ENCODE results near the gene CEP128. TPM values are rescaled to one million over a fixed set of nuclear protein-coding genes. Genes with fewer than 3 reads are reported as not detected.
A peak's percentile ranks its signal among the peaks of the same experiment; 100 is the strongest.

The CEP128 gene
- total RNA-seq, 6 experiments from 2014 or later = 4.8 to 10.3 (median 8.8) TPM

DNA sequence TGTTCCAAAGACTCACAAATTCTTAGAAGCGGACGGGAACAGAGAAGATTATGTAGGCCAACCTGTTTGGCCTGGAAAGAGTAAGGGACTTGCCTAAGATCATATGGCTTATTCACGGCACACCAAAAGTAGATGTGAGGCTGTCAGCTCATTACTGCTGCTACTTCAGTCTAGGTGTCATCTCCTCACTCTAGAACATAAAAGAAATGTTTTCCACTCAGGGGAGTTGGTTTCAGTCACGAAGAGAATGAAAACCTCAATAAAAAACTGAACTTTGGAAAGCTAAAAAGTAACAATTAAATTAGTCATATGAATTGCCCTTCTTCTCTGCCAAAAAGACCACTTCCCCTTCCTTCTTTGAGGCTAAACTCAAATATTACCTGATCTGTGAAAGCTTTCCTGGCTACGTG lies 658 bp upstream of the CEP128 start:
- Mint-ChIP-seq H3K27ac (peak overlapping the region; percentile 79), H3K4me1 (ENCODE audit: low read depth) (peaks cover 48% of the 10 kb centered on the region), H3K4me3 (peak overlapping the region; percentile 93), H3K36me3 (ENCODE audit: low read depth) (no peaks in the 10 kb centered on the region), H3K27me3 (ENCODE audit: insufficient read depth) (peaks cover 2% of the 10 kb centered on the region; the same call in 1 of the 2 replicates), H3K9me3 (peaks cover 3% of the 10 kb centered on the region; the same call in 1 of the 2 replicates)
- TF ChIP-seq CTCF (IDR thresholded peaks at IDR 0.05) = no peak
- no peak for DNase-seq

DNA sequence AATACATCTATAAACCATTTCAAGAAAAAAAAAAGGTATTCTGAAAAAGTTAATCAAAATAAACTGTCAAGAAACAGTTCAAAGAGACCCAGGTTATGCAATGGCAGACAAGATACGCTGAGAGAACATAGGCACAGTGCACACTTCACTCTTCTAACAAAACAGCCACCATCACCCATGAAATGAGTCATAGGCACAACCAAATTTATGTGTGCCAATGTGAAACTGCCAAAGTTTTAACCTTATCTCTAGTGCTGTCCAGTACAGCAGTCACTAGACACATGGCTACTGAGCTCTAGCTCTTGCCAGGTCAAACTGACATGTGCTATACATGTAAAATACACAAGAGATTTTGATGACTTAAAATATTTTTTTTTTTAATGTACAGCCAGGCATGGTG lies 1.4 kb downstream of the CEP128 start:
- Mint-ChIP-seq H3K27me3 (ENCODE audit: insufficient read depth) (no peaks in the 10 kb centered on the region; the same call in 1 of the 2 replicates), H3K36me3 (ENCODE audit: low read depth) (peaks cover 5% of the 10 kb centered on the region; the same call in 1 of the 2 replicates), H3K9me3 (no peaks in the 10 kb centered on the region), H3K4me1 (ENCODE audit: low read depth) (peaks cover 41% of the 10 kb centered on the region), H3K27ac (no peak overlapping the region; the same call in 1 of the 2 replicates), H3K4me3 (peak overlapping the region; percentile 93)
- TF ChIP-seq CTCF (IDR thresholded peaks at IDR 0.05) = no peak
- no peak for DNase-seq

- H3K27ac Mint-ChIP-seq = no peak overlapping the region
- no peak for DNase-seq
- peaks cover 5% of the 10 kb centered on the region; the same call in 1 of the 2 replicates for H3K36me3 Mint-ChIP-seq (ENCODE audit: low read depth)
- H3K4me3 Mint-ChIP-seq = no peak overlapping the region
- H3K9me3 Mint-ChIP-seq = no peaks in the 10 kb centered on the region
- TF ChIP-seq CTCF (IDR thresholded peaks at IDR 0.05) = no peak
- H3K27me3 Mint-ChIP-seq (ENCODE audit: insufficient read depth) = no peaks in the 10 kb centered on the region; the same call in none of the 2 replicates
- peaks cover 38% of the 10 kb centered on the region for H3K4me1 Mint-ChIP-seq (ENCODE audit: low read depth)
These were observed 7.9 kb downstream of the CEP128 start for GRCh38 chr14:80933686-80934085.

DNA sequence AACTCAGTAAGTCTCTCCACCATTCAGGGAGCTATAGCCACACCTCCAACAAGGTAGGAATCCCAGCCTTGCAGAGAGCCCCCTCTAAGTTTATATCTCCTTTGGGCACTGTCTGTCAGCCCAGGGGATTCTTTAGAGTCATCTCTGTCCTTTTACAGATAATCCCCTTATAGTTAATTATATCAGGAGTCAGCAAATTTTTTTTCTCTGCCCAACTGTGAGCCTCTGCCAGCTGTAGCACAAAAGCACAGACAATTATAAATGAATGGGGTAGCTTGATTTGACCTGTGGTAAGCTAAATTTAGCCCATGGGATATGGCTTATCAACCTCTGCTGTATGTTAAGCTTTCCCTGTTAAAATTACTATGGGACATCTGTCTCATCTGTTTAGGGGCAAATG lies 8.3 kb downstream of the CEP128 start:
- H3K27me3 Mint-ChIP-seq (ENCODE audit: insufficient read depth) = no peaks in the 10 kb centered on the region; the same call in 1 of the 2 replicates
- H3K27ac Mint-ChIP-seq = no peak overlapping the region
- H3K4me1 Mint-ChIP-seq (ENCODE audit: low read depth) = peaks cover 42% of the 10 kb centered on the region
- no peak for TF ChIP-seq CTCF (IDR thresholded peaks at IDR 0.05)
- no peak overlapping the region for H3K4me3 Mint-ChIP-seq
- DNase-seq = no peak
- peaks cover 5% of the 10 kb centered on the region; the same call in 1 of the 2 replicates for H3K36me3 Mint-ChIP-seq (ENCODE audit: low read depth)
- H3K9me3 Mint-ChIP-seq = no peaks in the 10 kb centered on the region

- Mint-ChIP-seq H3K4me1 (ENCODE audit: low read depth) (peaks cover 58% of the 10 kb centered on the region), H3K4me3 (peak overlapping the region; percentile 69), H3K9me3 (no peaks in the 10 kb centered on the region), H3K36me3 (ENCODE audit: low read depth) (0 out of 2 replicates have a peak, but pooled peaks cover under 1% of the 10 kb centered on the region), H3K27me3 (ENCODE audit: insufficient read depth) (no peaks in the 10 kb centered on the region; the same call in 1 of the 2 replicates), H3K27ac (peak overlapping the region; percentile 79)
- DNase-seq = peak; percentile 82
- TF ChIP-seq CTCF (IDR thresholded peaks at IDR 0.05) = no peak
These were observed 10.6 kb downstream of the CEP128 start for GRCh38 chr14:80930836-80931389.

Data from HFFc6 (cell line).